ENCODE results near the gene ERP29.
"Not testable (repeated sequence)": the region's sequence is repeated elsewhere in the genome, so short reads cannot be mapped to it uniquely, and the experiment has no call there.

The ERP29 gene

DNA sequence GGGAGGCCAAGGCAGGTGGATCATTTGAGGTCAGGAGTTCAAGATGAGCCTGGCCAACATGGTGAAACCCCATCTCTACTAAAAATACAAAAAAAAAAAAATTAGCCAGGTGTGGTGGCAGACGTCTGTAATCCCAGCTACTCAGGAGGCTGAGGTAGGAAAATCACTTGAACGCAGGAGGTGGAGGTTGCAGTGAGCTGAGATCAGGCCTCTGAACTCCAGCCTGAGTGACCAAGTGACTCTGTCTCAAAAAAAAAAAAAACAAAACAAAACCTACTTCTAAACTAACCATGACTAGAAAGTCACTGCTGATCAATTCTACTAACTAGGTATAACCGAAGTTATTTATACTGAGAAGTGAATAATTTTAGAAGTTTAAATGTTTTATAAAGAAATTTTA lies 3.6 kb upstream of the ERP29 start:
- H3K9me3 ChIP-seq (ENCODE audit: low read length); H2AFZ ChIP-seq (ENCODE audit: low read depth, low read length); H3K4me3 ChIP-seq (ENCODE audit: low read length); H3K36me3 ChIP-seq (ENCODE audit: insufficient read depth, low read length); H3K27me3 ChIP-seq (ENCODE audit: insufficient read depth, low read length): not testable (repeated sequence)
- peaks cover 18% of the 10 kb centered on the region for H3K4me1 ChIP-seq (ENCODE audit: insufficient read depth, low read length)

GRCh38 chr12:112010415-112011344 lies 2.5 kb upstream of the ERP29 start:
- H3K27me3 ChIP-seq (ENCODE audit: insufficient read depth, low read length): no peaks in the 10 kb centered on the region
- no peak overlapping the region for H2AFZ ChIP-seq (ENCODE audit: low read depth, low read length)
- peaks cover 2% of the 10 kb centered on the region for H3K9me3 ChIP-seq (ENCODE audit: low read length)
- no peak overlapping the region for H3K4me3 ChIP-seq (ENCODE audit: low read length)
- H3K36me3 ChIP-seq (ENCODE audit: insufficient read depth, low read length): peaks cover 2% of the 10 kb centered on the region
- peaks cover 19% of the 10 kb centered on the region for H3K4me1 ChIP-seq (ENCODE audit: insufficient read depth, low read length)

GRCh38 chr12:112011685-112012084 lies 1.5 kb upstream of the ERP29 start:
- H3K4me1 ChIP-seq (ENCODE audit: insufficient read depth, low read length): peaks cover 19% of the 10 kb centered on the region
- H3K27me3 ChIP-seq (ENCODE audit: insufficient read depth, low read length): no peaks in the 10 kb centered on the region
- peaks cover 10% of the 10 kb centered on the region for H3K36me3 ChIP-seq (ENCODE audit: insufficient read depth, low read length)
- peak overlapping the region; percentile 73 for H3K4me3 ChIP-seq (ENCODE audit: low read length)
- H2AFZ ChIP-seq (ENCODE audit: low read depth, low read length): no peak overlapping the region
- peaks cover 6% of the 10 kb centered on the region for H3K9me3 ChIP-seq (ENCODE audit: low read length)

- Histone ChIP-seq H3K9me3 (ENCODE audit: low read length) (peaks cover 6% of the 10 kb centered on the region), H2AFZ (ENCODE audit: low read depth, low read length) (peak overlapping the region; percentile 79), H3K27me3 (ENCODE audit: insufficient read depth, low read length) (no peaks in the 10 kb centered on the region), H3K36me3 (ENCODE audit: insufficient read depth, low read length) (peaks cover 19% of the 10 kb centered on the region), H3K4me1 (ENCODE audit: insufficient read depth, low read length) (peaks cover 22% of the 10 kb centered on the region), H3K4me3 (ENCODE audit: low read length) (peak overlapping the region; percentile 89)
Measured at GRCh38 chr12:112013601-112014402, 576 bp downstream of the ERP29 start.

GRCh38 chr12:112015938-112016337 lies 2.7 kb downstream of the ERP29 start:
- peaks cover 6% of the 10 kb centered on the region for H3K9me3 ChIP-seq (ENCODE audit: low read length)
- H2AFZ ChIP-seq (ENCODE audit: low read depth, low read length): no peak overlapping the region
- H3K4me1 ChIP-seq (ENCODE audit: insufficient read depth, low read length): peaks cover 22% of the 10 kb centered on the region
- H3K27me3 ChIP-seq (ENCODE audit: insufficient read depth, low read length): no peaks in the 10 kb centered on the region
- peaks cover 38% of the 10 kb centered on the region for H3K36me3 ChIP-seq (ENCODE audit: insufficient read depth, low read length)
- no peak overlapping the region for H3K4me3 ChIP-seq (ENCODE audit: low read length)

GRCh38 chr12:112017041-112017440 lies 3.8 kb downstream of the ERP29 start:
- Histone ChIP-seq H3K27me3 (ENCODE audit: insufficient read depth, low read length) (no peaks in the 10 kb centered on the region), H3K4me3 (ENCODE audit: low read length) (no peak overlapping the region), H3K4me1 (ENCODE audit: insufficient read depth, low read length) (peaks cover 17% of the 10 kb centered on the region), H3K9me3 (ENCODE audit: low read length) (peaks cover 6% of the 10 kb centered on the region), H3K36me3 (ENCODE audit: insufficient read depth, low read length) (peaks cover 48% of the 10 kb centered on the region), H2AFZ (ENCODE audit: low read depth, low read length) (no peak overlapping the region)

GRCh38 chr12:112018571-112019237 lies 5.5 kb downstream of the ERP29 start:
- Histone ChIP-seq H3K27me3 (ENCODE audit: insufficient read depth, low read length) (no peaks in the 10 kb centered on the region), H3K4me1 (ENCODE audit: insufficient read depth, low read length) (peaks cover 11% of the 10 kb centered on the region), H3K4me3 (ENCODE audit: low read length) (no peak overlapping the region), H3K36me3 (ENCODE audit: insufficient read depth, low read length) (peaks cover 64% of the 10 kb centered on the region), H3K9me3 (ENCODE audit: low read length) (peaks cover 6% of the 10 kb centered on the region), H2AFZ (ENCODE audit: low read depth, low read length) (no peak overlapping the region)

- H3K4me3 ChIP-seq (ENCODE audit: low read length): no peak overlapping the region
- peaks cover 3% of the 10 kb centered on the region for H3K9me3 ChIP-seq (ENCODE audit: low read length)
- H3K4me1 ChIP-seq (ENCODE audit: insufficient read depth, low read length): peaks cover 3% of the 10 kb centered on the region
- H3K27me3 ChIP-seq (ENCODE audit: insufficient read depth, low read length): no peaks in the 10 kb centered on the region
- H2AFZ ChIP-seq (ENCODE audit: low read depth, low read length): no peak overlapping the region
- H3K36me3 ChIP-seq (ENCODE audit: insufficient read depth, low read length): peaks cover 72% of the 10 kb centered on the region
Measured at GRCh38 chr12:112020947-112021457, 7.8 kb downstream of the ERP29 start.

GRCh38 chr12:112022241-112023016 lies 9.2 kb downstream of the ERP29 start:
- H3K27me3 ChIP-seq (ENCODE audit: insufficient read depth, low read length): no peaks in the 10 kb centered on the region
- peaks cover 3% of the 10 kb centered on the region for H3K4me1 ChIP-seq (ENCODE audit: insufficient read depth, low read length)
- no peak overlapping the region for H3K4me3 ChIP-seq (ENCODE audit: low read length)
- no peaks in the 10 kb centered on the region for H3K9me3 ChIP-seq (ENCODE audit: low read length)
- H2AFZ ChIP-seq (ENCODE audit: low read depth, low read length): no peak overlapping the region
- peaks cover 69% of the 10 kb centered on the region for H3K36me3 ChIP-seq (ENCODE audit: insufficient read depth, low read length)

- no peaks in the 10 kb centered on the region for H3K9me3 ChIP-seq (ENCODE audit: low read length)
- H3K27me3 ChIP-seq (ENCODE audit: insufficient read depth, low read length): no peaks in the 10 kb centered on the region
- no peaks in the 10 kb centered on the region for H3K4me1 ChIP-seq (ENCODE audit: insufficient read depth, low read length)
- no peak overlapping the region for H2AFZ ChIP-seq (ENCODE audit: low read depth, low read length)
- peaks cover 72% of the 10 kb centered on the region for H3K36me3 ChIP-seq (ENCODE audit: insufficient read depth, low read length)
- no peak overlapping the region for H3K4me3 ChIP-seq (ENCODE audit: low read length)
Measured at GRCh38 chr12:112023759-112024396, 10.7 kb downstream of the ERP29 start.

- no peak overlapping the region for H2AFZ ChIP-seq (ENCODE audit: low read depth, low read length)
- no peaks in the 10 kb centered on the region for H3K4me1 ChIP-seq (ENCODE audit: insufficient read depth, low read length)
- H3K9me3 ChIP-seq (ENCODE audit: low read length): no peaks in the 10 kb centered on the region
- peaks cover 67% of the 10 kb centered on the region for H3K36me3 ChIP-seq (ENCODE audit: insufficient read depth, low read length)
- H3K27me3 ChIP-seq (ENCODE audit: insufficient read depth, low read length): no peaks in the 10 kb centered on the region
- H3K4me3 ChIP-seq (ENCODE audit: low read length): no peak overlapping the region
Measured at GRCh38 chr12:112025808-112026375, 12.7 kb downstream of the ERP29 start.
